Peyer's patch (tissue), 4 donors: ENCODE results near the gene TMEM52.

Source experiments
- CTCF ChIP-seq, 6 experiments: fragments of 450-650 bp in 4 of 6; fragments of 200-600 bp in 2 of 6; sonication (generic) in 1 of 6; IDR thresholded peaks; one replicate each; pipeline ENCODE4 v1.5.1; 2017 to 2019; ENCODE audit warnings: antibody characterized with exemption in 6 of 6, mild to moderate bottlenecking in 3 of 6, moderate library complexity in 1 of 6
- POLR2A ChIP-seq, 2 donors: fragments of 450-650 bp; IDR thresholded peaks; one replicate each; pipeline ENCODE4 v1.5.1; 2017; ENCODE audit warnings: antibody characterized with exemption in 2 of 2, mild to moderate bottlenecking in 2 of 2, moderate library complexity in 2 of 2

DNA sequence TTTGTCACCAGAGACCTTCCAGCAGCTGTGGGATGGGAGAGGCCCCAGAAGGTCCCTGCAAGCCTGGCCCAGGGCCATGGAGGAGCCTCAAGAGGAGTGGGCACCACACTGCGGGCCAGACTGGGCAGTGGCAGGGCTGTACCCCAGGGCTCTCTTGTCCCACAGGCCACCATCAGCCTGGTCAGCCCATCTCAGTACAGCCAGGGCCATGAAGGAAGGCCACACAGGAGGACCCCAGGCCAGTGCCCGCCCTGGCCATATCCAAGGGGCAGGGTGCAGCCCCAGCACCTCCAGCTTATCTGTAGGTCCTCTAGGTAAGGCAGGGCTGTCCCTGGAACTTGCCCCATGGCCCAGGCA is 25.1 kb downstream of the TMEM52 start:
- TF ChIP-seq POLR2A (IDR thresholded peaks at IDR 0.05), result peak; percentile 7 to 76
- TF ChIP-seq CTCF (IDR thresholded peaks at IDR 0.05), result no peak
